ENCODE measurements around the gene IL23A.

GRCh38 chr12:56387152-56387736 is 48.6 kb downstream of the IL23A start:
- TF ChIP-seq CTCF (IDR thresholded peaks at IDR 0.05): no peak
- TF ChIP-seq POLR2A (IDR thresholded peaks at IDR 0.05): no peak
